Measurements from ENCODE around the gene EIF5.
"Not testable (repeated sequence)": the region's sequence is repeated elsewhere in the genome, so short reads cannot be mapped to it uniquely, and the experiment has no call there.

The EIF5 gene

DNA sequence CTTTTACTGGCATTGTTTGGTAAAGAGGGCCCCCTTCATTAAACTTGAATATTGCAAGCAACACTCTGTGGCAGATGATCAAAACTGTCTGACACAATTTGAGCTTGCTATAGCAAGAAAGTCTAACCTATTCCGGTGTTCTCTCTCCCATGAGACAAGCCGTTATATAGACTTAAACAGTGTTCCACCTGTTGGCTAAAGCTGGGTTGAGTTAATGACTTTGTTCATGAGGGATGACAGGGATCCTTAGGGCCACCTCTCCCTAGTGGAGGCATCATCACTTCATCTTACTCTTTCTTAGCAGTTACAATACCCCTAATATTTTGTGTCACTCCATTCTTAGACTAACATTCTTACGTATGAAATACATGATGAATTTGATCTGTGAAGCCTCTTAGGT is 3.8 kb downstream of the EIF5 start:
- no peak for DNase-seq

DNA sequence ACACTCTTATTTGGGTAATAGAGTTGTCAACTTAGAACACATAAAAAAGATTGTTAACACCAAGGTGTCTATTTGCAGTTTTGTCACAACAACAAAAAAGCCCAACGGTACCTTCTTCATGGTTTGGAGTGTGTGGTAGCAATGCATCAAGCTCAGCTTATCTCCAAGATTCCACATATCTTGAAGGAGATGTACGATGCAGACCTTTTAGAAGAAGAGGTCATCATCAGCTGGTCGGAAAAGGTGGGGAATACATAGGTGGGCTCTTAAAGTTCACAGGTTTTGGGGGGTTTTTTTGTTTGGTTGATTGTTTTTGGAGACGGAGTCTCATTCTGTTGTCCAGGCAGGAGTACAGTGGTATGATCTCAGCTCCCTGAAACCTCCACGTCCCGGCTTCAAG is 5.5 kb downstream of the EIF5 start:
- DNase-seq = no peak

DNA sequence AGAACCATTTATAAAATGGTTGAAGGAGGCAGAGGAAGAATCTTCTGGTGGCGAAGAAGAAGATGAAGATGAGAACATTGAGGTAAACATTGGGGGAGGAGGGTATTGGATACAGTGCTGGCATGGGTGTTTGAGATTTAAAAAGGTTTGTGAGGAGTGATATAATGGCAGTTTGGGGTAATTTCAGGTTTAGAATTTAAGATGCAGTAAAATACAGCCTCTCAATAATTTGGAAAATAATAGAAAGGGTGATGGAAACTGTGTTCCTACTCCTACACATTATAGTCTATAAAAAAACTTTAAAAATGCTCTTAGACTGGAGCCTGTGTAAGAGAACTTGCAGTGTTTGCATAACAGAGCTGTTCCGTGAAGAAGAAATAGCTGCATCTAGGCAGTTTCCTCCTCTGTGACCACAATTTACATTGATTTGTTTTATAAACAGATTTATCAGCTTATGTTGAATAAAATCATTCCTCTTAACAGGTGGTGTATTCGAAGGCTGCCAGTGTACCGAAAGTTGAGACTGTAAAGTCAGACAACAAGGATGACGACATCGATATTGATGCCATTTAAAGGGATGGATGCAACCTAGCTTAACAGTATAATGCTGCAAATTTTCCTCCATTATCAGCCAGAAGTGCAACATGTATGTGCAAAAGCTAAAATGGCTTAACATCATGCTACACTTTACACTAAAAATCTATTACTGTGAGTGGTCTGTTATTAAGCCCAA is 6.6 kb downstream of the EIF5 start:
- no peak for DNase-seq

DNA sequence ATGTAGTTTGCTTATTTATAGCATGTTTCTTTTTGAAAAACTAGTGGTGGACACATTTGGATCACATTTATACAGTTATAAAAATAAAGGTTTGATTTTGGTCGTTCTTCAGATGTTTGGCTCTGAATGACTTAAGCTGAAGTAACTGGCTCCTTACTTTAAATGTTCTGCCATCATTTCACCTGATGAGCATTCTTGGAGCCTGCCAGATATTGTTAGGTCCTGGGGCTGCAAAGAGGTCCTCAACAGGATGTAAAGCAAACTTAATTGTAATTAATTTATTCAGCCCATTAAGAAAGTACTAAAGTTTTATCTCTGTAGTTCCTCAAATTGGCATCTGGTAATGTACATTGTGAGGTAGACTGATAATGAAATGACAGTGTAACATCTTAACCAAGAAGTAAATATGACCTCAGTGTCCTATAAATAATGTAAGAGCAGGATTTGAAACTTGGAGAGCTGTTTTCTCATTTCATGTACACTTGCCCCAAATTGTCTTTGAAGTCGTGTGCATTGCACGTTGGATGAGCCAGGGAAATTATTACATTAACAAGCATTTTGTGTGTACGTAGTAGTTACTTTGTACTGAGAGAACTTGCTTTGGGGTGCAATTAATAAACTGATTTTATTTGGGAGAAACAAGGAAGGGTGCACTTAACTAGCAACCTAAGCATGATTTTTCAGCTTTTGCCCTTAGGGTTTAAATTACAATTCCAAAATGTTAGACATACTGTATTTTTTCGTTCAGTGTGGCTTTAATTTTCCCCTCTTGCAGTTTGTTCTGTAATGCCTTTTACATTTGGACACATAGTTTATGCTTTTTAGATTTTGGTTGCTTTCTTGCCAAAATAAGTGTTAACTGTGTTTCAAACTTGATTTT is 7.5 kb downstream of the EIF5 start:
- DNase-seq = no peak

DNA sequence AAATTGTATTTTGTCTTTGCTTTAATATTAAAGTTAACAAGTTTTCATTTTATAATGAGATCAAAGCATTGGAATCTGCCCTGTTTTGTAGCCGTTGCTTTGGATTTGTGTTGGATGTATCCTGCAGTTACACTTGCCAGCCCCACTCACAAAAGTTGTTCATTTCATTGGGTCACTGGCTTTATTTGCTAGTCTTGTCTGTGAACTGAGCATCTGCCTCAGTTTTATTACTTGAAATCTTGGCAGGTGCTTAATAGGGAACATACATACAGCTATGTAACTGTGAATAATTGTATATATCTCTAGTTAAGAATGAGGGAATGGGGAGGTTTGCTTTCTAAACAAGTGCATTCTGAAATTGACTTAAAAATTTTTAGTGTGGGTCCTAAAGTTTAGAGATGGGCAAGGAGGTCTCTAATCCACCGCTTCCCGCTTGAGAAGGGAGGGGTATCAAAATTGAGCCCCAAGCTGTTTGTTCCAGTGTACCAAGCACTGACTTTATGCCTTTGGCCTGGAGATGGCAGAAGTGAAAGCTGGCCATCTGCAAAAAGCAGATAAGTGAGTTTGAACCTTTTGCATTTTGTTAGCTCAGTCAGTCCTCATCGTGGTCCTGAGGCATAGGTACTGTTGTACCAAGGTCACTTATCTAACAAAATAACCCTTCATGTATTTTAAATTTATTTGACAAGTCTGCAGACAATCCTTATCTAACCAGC is 9.3 kb downstream of the EIF5 start:
- DNase-seq = no peak

DNA sequence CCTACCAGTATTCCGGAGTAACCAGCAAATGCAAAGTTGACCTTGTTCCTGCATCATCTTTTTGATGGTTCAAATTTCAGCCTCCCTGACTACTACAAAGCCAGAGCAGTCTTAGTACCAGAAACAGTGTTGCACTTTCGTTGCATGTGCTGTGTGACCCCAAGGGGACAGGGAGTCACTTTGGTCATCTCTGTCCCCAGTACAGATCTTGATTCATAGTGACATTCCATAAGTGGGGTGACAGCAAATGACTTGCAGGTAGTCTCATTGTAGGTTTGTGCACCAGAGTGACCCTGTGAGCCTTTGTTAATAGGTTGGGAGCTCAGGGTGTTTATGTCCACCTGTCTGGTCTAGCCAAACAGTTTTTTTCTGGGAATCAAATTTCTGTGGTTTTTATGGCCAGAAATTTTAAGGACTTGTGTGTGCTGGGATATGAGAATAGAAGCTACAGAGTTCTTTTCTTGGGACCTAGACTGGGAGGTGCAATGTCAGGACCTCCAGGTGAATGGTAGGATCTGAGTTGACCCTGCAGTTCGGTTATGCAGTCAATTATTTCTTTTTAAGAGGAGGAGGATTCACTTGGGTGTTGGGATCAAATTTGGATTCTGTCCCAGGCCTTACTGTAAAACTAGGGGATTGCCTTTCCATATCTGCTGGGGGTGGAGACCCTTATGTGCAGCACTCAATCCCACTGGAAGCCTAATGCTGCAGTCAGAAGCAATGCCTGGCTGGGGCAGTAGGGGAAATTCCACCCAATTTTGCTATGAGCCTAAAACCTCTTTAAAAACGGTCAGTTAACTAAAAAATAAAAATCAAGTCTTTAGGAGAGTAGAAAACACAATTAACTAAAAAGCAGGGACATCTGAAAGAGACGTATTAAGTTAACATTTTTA is 10.1 kb downstream of the EIF5 start:
- no peak for DNase-seq

DNA sequence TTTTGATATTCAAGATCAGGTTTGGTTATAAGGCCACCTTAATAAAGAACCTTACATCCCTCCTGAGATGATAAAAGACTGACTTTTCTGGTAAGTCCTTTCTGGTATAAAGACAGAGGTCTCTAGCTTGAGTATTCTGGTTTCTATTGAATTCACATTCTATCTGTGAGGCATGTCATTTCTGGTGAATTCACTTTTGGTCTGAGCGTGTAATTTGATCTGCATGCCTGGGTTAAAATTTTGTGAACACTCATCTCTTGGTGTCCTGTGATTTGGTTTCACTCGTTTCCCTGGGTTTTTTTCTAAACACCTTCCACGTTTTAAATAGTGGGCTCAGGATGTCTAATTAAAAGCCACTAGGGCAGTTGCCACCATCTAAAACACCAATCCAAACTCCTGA is 12.2 kb downstream of the EIF5 start:
- DNase-seq = no peak

DNA sequence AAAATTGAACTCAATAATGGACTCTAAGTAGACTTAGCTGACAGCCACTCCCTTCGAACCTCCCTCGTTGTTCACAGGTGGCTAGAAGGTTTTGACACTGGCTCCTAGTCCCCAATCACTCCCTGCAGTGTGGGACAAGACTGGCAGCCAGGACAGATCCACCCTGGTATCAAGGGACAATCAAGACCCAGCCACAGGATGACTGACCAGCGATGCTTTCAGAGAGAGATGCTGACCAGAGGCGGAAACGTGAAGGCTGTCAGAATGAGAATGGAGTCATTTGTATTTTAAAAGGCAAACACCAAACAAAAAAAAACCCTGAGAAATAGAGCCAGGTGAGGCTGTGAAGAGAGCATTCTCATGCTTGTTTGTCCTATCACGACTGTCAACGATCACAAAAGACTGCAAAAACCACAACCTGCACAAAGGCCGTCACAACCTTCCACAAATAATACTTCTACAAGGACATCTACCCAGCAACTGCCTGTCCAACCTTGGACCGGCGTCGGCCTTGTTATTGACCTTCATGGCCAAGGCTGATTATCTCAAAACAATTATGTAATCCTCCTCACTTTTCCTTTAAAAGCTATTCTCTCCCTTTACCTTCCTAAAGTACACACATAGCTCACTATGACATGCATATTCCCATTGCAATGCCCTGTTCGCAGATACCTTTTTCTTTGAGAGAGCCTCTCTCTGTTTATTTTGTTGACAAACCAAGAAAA is 13.2 kb downstream of the EIF5 start:
- DNase-seq = no peak

DNA sequence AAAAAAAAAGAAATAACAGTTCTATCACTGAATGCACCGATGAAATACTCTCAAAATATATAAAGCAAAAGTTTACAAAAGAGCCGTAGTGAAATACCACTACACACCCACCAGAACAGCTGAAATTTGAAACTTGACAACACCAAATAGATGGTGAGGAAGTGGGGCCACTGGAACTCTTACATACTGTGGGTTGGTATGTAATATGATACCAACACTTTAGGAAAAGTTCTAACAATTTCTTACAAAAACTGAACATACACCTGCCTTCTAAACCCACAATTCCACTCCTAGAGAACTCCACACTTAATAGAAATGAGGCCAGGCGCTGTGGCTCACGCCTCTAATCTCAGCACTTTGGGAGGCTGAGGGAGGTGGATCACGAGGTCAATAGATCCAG is 14.1 kb downstream of the EIF5 start:
- DNase-seq = no peak

DNA sequence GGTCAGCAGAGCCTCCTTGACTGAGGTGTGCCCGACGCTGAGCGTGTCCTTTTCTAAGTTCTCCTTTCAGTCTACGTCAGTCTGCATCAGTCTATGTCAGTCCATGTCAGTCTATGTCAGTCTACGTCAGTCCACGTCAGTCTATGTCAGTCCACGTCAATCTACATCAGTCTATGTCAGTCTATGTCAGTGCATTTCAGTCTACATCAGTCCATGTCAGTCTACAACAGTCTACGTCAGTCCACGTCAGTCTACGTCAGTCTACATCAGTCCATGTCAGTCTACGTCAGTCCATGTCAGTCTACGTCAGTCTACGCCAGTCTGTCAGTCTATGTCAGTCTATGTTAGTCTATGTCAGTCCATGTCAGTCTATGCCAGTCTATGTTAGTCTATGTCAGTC is 15.9 kb downstream of the EIF5 start:
- no peak for DNase-seq

DNA sequence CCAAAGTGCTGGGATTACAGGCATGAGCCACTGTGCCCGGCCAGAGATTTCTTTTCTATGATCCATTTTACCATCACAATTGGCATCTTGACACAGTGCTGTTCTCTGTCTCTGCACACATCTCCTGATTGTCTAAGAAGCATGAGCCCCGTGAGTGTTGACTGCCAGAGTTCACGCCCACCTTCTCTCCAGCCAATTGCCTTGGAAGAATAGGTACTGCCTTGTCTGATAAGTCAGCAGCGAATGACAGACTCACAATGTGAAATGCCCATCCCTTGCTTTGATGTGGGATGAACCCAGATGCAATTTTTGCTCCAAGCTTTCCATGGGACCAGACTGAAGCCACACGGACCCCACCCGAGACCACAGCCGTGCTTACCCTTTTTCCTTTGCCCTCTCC is 19.3 kb downstream of the EIF5 start:
- DNase-seq = no peak

DNA sequence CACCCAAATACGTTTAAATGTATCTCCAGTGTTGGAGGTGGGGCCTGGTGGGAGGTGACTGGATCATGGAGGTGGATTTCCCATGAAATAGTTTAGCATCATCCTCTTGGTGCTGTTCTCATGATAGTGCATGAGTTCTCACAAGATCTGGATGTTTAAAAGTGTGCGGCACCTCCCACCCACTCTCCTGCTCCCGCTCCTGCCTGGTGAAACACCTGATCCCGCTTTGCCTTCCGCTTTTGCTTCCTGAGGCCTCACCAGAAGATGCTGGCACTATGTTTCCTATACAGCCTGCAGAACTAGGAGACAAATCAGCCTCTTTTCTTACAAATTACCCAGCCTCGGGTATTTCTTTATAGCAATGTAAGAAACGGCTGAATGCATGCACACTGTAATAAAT is 20.1 kb downstream of the EIF5 start:
- DNase-seq = no peak

DNA sequence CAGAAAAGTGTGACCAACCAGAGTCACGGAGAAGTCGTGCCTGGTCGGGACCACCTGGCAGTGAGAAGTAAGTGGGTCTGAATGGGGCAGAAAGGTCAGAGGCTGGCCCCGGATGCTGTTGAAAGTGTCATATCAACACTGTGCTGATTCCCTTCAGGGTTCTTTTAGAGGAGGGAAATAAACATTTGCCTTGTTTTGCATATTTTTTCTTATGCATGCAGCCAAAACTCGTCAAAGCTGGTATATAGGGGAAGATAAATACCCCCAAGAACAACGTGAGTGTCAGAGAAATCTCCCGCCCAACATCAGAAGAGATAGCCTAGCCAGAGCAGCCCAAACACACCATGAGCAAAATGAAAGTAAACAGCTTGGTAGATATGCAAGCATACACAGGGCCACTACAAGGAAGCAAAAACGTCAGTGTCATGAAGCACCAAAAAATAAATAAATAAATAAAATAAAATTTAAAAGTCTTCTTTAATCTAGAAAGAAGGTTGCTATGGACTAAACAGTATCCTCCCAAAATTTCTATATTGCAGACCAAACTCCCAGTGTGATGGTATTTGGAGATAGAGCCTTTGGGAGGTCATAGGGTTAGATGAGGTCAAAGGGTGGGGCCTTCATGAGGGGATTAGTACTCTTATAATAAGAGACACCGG is 22.1 kb downstream of the EIF5 start:
- DNase-seq = no peak

DNA sequence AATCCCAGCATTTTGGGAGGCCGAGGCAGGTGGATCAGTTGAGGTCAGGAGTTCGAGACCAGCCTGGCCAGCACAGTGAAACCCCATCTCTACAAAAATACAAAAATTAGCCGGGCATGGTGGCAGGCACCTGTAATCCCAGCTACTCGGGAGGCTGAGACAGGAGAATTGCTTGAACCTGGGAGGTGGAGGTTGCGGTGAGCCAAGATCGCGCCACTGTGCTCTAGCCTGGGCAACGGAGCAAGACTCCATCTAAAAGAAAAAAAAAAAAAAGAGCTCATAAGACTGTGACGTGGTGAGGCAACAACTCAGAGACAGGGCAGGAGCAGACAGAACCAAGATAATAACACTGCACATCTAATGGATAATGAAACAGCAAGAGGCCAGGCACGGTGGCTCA is 23.5 kb downstream of the EIF5 start:
- not testable (repeated sequence) for DNase-seq

DNA sequence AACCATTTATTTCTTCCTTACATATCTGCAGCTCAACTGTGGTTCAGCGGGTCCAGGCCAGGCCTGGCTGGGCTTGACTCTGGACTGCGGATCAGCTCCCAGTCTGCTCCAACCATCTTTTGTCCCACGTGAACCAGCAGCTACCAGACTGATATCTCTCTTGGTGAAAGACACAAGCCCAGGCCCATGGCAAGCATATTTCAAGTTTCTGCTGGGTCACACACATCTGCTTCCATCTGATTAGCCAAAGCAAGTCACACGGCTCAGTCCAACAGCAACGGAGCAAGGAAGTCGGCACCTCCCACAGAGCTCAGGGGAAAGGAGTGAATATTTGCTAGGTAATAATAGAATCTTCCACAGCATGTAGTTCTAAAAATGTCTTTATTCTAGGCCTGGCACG is 26.5 kb downstream of the EIF5 start:
- no peak for DNase-seq

DNA sequence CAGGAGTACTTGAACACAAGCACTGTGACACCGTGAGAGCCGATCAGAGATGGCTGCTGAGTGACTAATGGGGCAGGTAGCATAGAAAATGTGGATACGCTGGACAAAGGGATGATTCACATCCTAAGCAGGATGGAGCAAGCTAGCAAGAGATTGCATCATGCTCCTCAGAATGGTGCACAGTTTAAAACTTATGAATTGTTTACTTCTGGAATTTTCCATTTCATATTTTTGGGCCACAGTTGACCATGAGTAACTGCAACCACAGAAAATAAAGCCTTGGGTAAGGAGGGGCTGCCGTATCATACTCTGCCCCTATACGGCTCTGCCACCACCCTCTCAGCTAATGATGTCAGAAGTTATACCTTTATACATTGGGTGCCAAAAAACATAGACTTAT is 27.8 kb downstream of the EIF5 start:
- no peak for DNase-seq

DNA sequence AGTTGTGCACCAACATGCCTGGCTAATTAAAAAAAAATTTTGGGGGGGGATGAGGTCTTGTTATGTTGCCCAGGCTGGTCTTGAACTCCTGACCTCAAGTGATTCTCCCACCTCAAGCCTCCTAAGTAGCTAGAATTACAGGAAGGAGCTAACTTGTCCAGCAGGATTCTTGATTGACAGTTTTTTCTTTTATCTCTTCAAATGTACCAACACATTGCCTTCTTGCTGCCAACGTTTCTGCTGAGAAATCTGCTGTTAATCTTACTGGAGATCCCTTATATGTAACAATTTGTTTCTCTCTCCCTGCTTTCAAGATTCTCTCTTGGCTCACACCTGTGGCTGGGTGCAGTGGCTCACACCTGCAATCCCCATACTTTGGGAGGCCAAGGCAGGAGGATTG is 28.7 kb downstream of the EIF5 start:
- DNase-seq = no peak

DNA sequence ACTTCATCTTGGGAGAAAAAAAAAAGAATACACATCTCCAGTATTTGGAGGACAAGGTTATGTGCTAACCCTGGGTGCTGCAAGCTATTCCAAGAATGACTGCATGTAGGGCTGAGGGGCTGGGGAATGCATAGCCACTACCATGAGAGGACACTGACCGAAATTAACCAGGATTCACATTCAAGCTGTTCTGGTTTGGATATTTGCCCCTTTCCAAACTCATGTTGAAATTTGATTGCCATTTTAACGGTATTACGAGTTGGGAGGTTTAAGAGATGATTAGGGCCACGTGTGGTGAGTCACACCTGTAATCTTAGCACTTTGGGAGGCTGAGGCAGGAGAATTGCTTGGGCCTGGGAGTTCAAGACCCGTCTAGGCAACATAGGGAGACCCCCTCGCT is 32.7 kb downstream of the EIF5 start:
- DNase-seq = no peak

DNA sequence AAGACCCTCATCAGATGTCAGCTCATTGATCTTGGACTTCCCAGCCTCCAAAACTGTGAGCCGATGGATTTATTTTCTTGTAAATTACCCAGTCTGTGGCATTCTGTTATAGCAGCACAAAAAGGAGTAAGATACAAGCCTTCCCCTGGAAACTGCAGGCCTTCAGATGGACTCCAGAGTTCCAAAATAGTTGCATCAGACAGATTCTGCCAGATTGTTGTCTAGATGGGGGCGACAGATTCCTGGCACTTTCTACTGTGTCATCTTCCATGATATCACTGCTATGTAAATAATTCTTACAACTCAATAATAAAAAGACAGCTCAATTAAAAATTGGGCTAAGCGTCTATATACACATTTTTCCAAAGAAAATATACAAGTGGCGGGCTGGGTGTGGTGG is 34.0 kb downstream of the EIF5 start:
- DNase-seq = no peak

DNA sequence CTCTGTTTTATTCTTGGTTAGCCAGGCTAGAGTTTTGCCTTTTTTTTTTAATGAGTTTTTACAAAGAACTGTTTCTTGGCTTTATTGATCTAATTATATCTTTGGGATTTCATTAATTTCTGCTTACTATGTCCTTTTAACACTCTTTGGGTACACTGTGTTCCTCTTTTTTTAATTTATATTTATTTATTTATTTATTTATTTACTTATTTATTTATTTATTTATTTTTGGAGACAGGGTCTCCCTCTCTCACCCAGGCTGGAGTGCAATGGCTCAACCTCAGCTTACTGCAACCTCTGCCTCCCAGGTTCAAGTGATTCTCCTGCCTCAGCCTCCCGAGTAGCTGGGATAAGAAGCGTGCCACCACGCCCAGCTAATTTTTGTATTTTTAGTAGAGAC is 36.0 kb downstream of the EIF5 start:
- DNase-seq = no peak

DNA sequence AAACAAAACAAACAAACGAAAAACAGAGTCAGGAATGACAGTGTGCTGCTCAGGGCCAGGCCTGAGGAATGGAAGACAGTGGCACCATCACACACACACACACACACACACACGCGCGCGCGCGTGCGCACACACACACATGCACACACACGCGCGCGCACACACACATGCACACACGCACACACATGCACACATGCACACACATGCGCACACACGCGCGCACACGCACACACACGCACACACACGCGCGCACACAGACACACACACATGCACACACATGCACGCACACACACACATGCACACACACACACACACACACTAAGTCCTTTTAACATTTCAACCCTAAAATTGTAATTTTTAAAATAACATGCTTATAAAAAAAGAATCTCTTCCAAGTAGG is 38.0 kb downstream of the EIF5 start:
- DNase-seq = no peak
